Transverse colon (tissue), 4 donors: ENCODE measurements around the gene MAGED1. TPM values are rescaled to one million over a fixed set of nuclear protein-coding genes. Genes with fewer than 3 reads are reported as not detected.

ENCODE experiments used
- DNase-seq: peaks from one replicate; pipeline ENCODE4 v3.0.0-alpha.2; 2019
- H3K27ac ChIP-seq, 4 donors: fragments of 200-600 bp; sonication (generic); 2 replicates each; pipeline ENCODE4 v1.5.1; 2016 to 2018; ENCODE audit warnings: inconsistent platforms in 4 of 4
- H3K27me3 ChIP-seq: fragments of 200-600 bp; sonication (generic); 2 replicates; pipeline ENCODE4 v1.5.1; 2017; ENCODE audit warnings: inconsistent platforms
- H3K36me3 ChIP-seq, 4 donors: fragments of 200-600 bp; sonication (generic); 2 replicates each; pipeline ENCODE4 v1.5.1; 2017 to 2019; ENCODE audit warnings: inconsistent platforms in 4 of 4
- H3K4me1 ChIP-seq, 4 donors: fragments of 200-600 bp; sonication (generic); 2 replicates each; pipeline ENCODE4 v1.5.1; 2017 to 2020; ENCODE audit warnings: inconsistent platforms in 4 of 4
- H3K4me3 ChIP-seq, 4 donors: fragments of 200-600 bp; sonication (generic); 1 replicate in 1 of 4; 2 replicates in 3 of 4; pipeline versions ENCODE4 v1.5.1 to v1.6.1; 2017 to 2019; ENCODE audit warnings: inconsistent platforms in 4 of 4
- H3K9me3 ChIP-seq, 2 donors: fragments of 200-600 bp; sonication (generic); 2 replicates each; pipeline ENCODE4 v1.5.1; 2017 to 2019; ENCODE audit warnings: inconsistent platforms in 2 of 2
- EP300 ChIP-seq: sonication (generic); formaldehyde crosslinking; IDR thresholded peaks from one replicate; pipeline ENCODE4 v1.6.1; 2017; ENCODE audit warnings: antibody characterized with exemption, low read depth
- POLR2A ChIP-seq: fragments of 450-650 bp; IDR thresholded peaks from one replicate; pipeline ENCODE4 v1.6.1; 2016; ENCODE audit warnings: antibody characterized with exemption, mild to moderate bottlenecking, moderate library complexity
- POLR2AphosphoS5 ChIP-seq, 3 donors: sonication (generic); formaldehyde crosslinking; IDR thresholded peaks; one replicate each; pipeline ENCODE4 v1.6.1; 2016; ENCODE audit warnings: antibody characterized with exemption in 3 of 3
- WGBS, 2 donors: methylation state at CpG; one replicate each; pipeline ENCODE4 v1.1.5; 2018; ENCODE audit warnings: low coverage in 1 of 2; 5-methylcytosine and 5-hydroxymethylcytosine counted together
- in situ Hi-C, 4 donors: fragments of 200-750 bp; cut with MboI; loops; one replicate each; pipeline versions ENCODE4 v1.15.0 to v1.15.1; 2017; ENCODE audit warnings: low sequenced_read_pairs in 3 of 4, low pct_ligation_motif_present in 1 of 4, low pct_unique_long_range_greater_than_20kb in 1 of 4
- intact Hi-C: fragments of 100-400 bp; cut with DNase I; formaldehyde crosslinking; loops from one replicate; pipeline ENCODE4 v1.15.1; 2023; ENCODE audit warnings: low total_unique reads
- total RNA-seq, 4 donors: library from RNA; depleted of rRNA; stranded (reverse); fragments of >200 nt; gene quantifications; one replicate each; pipeline ENCODE4 v1.1.0, GENCODE V29; 2016
- TF ChIP-seq, protein P1 (sequence below), 5 experiments: fragments of 200-600 bp in 3 of 5; fragments of 450-650 bp in 2 of 5; sonication (generic) in 3 of 5; IDR thresholded peaks; 1 replicate in 2 of 5; 2 replicates in 3 of 5; pipeline ENCODE4 v1.5.1; 2016 to 2017; ENCODE audit warnings: antibody characterized with exemption in 5 of 5, inconsistent platforms in 3 of 5, mild to moderate bottlenecking in 2 of 5, moderate library complexity in 1 of 5

Gene MAGED1
- total RNA-seq, 4 donors from 2014 or later: 43.7 to 77.2 (median 55.9) TPM

DNA sequence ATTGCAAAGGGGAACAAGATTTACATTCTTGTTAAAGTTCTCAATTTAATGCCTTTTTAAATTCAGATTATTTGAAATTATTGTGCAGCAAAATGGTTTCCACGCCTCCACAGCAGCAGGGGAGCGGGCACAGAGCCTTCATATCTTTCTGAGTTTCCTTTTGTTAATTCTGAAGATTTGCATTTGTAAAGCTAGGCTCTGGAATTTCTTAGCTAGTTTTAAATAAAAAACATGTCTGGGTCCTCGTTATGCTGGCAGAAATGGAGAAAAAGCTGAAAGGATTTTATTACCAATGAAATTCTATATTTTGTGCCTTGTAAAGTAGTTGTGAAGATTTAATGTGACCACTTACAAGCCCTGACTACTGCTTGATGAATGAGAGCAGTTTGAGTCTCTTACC is 40.8 kb upstream of the MAGED1 start:
- TF ChIP-seq EP300 (no peak), POLR2A (no peak)
- TF ChIP-seq, protein P1, sequence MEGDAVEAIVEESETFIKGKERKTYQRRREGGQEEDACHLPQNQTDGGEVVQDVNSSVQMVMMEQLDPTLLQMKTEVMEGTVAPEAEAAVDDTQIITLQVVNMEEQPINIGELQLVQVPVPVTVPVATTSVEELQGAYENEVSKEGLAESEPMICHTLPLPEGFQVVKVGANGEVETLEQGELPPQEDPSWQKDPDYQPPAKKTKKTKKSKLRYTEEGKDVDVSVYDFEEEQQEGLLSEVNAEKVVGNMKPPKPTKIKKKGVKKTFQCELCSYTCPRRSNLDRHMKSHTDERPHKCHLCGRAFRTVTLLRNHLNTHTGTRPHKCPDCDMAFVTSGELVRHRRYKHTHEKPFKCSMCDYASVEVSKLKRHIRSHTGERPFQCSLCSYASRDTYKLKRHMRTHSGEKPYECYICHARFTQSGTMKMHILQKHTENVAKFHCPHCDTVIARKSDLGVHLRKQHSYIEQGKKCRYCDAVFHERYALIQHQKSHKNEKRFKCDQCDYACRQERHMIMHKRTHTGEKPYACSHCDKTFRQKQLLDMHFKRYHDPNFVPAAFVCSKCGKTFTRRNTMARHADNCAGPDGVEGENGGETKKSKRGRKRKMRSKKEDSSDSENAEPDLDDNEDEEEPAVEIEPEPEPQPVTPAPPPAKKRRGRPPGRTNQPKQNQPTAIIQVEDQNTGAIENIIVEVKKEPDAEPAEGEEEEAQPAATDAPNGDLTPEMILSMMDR (IDR thresholded peaks at IDR 0.05): no peak
- Histone ChIP-seq H3K36me3 (no peaks in the 10 kb centered on the region), H3K9me3 (no peaks in the 10 kb centered on the region), H3K27ac (no peak overlapping the region), H3K27me3 (no peaks in the 10 kb centered on the region), H3K4me1 (no peaks in the 10 kb centered on the region), H3K4me3 (no peak overlapping the region)
- intact Hi-C loops: no loop called here
- in situ Hi-C loops: loop anchor here in 2 of 4 donors (25.0 kb wide), 1 partner anchor 215 kb away; no protein-coding TSS in a partner anchor
- WGBS, 2 donors: 72% methylated on average over 3 of the region's 3 CpGs; no CpG with 5 or more reads in 1 of the 2 donors
- DNase-seq: no peak

DNA sequence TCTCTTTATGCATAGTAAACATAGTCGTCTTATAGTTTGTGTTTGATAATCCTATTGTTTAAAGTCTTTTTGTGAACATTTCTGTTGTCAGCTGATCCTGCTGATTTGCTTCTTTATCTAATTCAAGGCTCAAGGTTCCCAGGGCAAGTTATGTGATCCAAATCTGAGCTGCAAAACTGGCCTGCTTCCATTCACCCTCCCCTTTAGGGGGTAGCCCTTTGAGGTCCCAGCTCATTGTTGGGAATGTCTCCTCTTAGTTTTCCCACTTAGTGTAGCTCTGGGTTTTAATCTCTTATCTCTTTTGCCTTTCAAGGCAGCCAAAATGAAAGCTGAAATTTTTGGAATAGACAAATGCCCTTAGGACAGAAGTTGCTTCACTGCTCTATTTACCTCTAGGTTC is 40.2 kb upstream of the MAGED1 start:
- 18 to 80% methylated on average over 1 of the region's 1 CpG for WGBS, 2 donors
- no peaks in the 10 kb centered on the region for H3K9me3 ChIP-seq
- no peak overlapping the region for H3K4me3 ChIP-seq
- DNase-seq: no peak
- no peaks in the 10 kb centered on the region for H3K4me1 ChIP-seq
- H3K27me3 ChIP-seq: no peaks in the 10 kb centered on the region
- in situ Hi-C loops: loop anchor here in 2 of 4 donors (25.0 kb wide), 1 partner anchor 216 kb away; no protein-coding TSS in a partner anchor
- intact Hi-C loops: no loop called here
- H3K36me3 ChIP-seq: no peaks in the 10 kb centered on the region
- TF ChIP-seq POLR2AphosphoS5 (IDR thresholded peaks at IDR 0.05): no peak
- no peak for TF ChIP-seq POLR2A
- TF ChIP-seq EP300: no peak
- TF ChIP-seq, protein P1 (IDR thresholded peaks at IDR 0.05): no peak
- H3K27ac ChIP-seq: no peak overlapping the region

DNA sequence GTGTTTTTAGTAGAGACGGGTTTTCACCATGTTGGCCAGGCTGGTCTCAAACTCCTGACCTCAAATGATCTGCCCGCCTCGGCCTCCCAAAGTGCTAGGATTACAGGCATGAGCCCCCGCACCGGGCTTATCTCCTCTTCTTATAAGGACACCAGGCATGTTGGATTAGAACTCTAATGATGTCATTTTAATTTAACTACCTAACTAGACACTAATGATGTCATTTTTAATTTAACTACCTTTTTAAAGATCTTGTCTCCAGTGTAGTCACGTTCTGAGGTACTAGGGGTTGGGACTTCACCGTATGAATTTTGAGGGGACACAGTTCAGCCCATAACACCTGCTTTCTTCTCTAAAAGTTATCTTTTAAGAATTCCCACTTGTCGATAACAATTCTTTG is 37.7 kb upstream of the MAGED1 start:
- Histone ChIP-seq H3K9me3 (no peaks in the 10 kb centered on the region), H3K4me1 (no peaks in the 10 kb centered on the region), H3K4me3 (no peak overlapping the region), H3K27me3 (no peaks in the 10 kb centered on the region), H3K36me3 (no peaks in the 10 kb centered on the region), H3K27ac (no peak overlapping the region)
- in situ Hi-C loops (loop anchor here in 2 of 4 donors (25.0 kb wide), 1 partner anchor 218 kb away; no protein-coding TSS in a partner anchor), intact Hi-C loops (no loop called here)
- DNase-seq: no peak
- TF ChIP-seq, protein P1 (IDR thresholded peaks at IDR 0.05): no peak
- no peak for TF ChIP-seq EP300
- no peak for TF ChIP-seq POLR2AphosphoS5 (IDR thresholded peaks at IDR 0.05)
- TF ChIP-seq POLR2A: no peak
- WGBS, 2 donors: 94% methylated on average over 8 of the region's 8 CpGs; no CpG with 5 or more reads in 1 of the 2 donors

DNA sequence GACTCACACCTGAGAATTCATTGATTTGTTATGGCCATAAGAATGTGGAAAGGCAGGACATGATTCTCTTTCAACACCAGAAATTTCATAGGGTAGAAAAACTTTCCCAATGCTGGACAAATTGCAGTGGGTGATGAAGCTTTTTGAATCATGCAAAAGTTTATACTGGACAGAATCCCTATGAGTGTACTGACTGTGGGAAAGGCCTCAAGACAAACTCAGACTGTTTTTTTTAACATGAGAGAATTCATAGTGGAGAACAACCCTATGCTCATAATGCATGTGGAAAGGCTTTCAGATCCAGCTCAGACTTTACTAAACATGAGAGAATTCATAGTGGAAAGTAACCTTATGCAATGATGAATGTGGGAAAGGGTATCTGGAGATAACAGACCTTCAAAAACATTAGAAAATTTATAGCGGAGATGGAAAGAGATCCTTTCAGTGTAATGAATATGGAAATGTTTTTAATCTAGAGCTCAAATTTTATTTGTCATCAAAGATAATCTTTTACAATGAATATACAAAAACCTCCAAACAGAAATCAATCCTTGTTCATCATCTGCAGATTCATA is 36.2 kb upstream of the MAGED1 start:
- in situ Hi-C loops (loop anchor here in 2 of 4 donors (25.0 kb wide), 1 partner anchor 220 kb away; no protein-coding TSS in a partner anchor), intact Hi-C loops (no loop called here)
- Histone ChIP-seq H3K36me3 (no peaks in the 10 kb centered on the region), H3K4me3 (no peak overlapping the region), H3K27ac (no peak overlapping the region), H3K9me3 (no peaks in the 10 kb centered on the region), H3K27me3 (no peaks in the 10 kb centered on the region), H3K4me1 (no peaks in the 10 kb centered on the region)
- no peak for DNase-seq
- WGBS, 2 donors: 94 to 100% methylated on average over 1 of the region's 1 CpG
- TF ChIP-seq, protein P1 (IDR thresholded peaks at IDR 0.05): no peak
- TF ChIP-seq EP300: no peak
- TF ChIP-seq POLR2A: no peak
- no peak for TF ChIP-seq POLR2AphosphoS5 (IDR thresholded peaks at IDR 0.05)
